HEK293 (cell line): ENCODE results near the gene SEMA4F.
A peak's percentile ranks its signal among the peaks of the same experiment; 100 is the strongest.

ENCODE experiments used
- CTCF ChIA-PET: fragments of 350-600 bp; formaldehyde crosslinking; extraction: SDS; loops from one replicate; lab custom pipeline; 2021; ENCODE audit warnings: antibody characterized with exemption; lab: Yijun Ruan, JAX
- POLR2A ChIA-PET: fragments of 300-600 bp; formaldehyde crosslinking; extraction: SDS; loops from one replicate; lab custom pipeline; 2020; ENCODE audit warnings: antibody characterized with exemption, inconsistent platforms; lab: Yijun Ruan, JAX
- H3K27ac ChIP-seq: fragments of 200-500 bp; sonication (Bioruptor generic); 2 replicates; pipeline ENCODE4 v1.5.1; 2014; ENCODE audit warnings: low read depth, low read length, control low read depth, inconsistent platforms; ENCODE audit errors: extremely low read depth
- H3K36me3 ChIP-seq, 2 experiments: fragments of 200-500 bp in 1 of 2; sonication (Bioruptor generic) in 1 of 2; 1 replicate in 1 of 2; 2 replicates in 1 of 2; pipeline ENCODE4 v1.5.1; 2014 to 2017; ENCODE audit warnings: inconsistent platforms in 2 of 2, low read length in 2 of 2; ENCODE audit not compliant: control insufficient read depth in 2 of 2, insufficient read depth in 1 of 2
- H3K4me1 ChIP-seq: fragments of 200-500 bp; sonication (Bioruptor generic); 2 replicates; pipeline ENCODE4 v1.5.1; 2014; ENCODE audit warnings: mild to moderate bottlenecking, low read length, inconsistent platforms; ENCODE audit not compliant: control insufficient read depth, insufficient read depth
- H3K4me3 ChIP-seq: 2 replicates; pipeline ENCODE4 v1.5.1; 2011; ENCODE audit warnings: low read depth, mild to moderate bottlenecking, control low read depth, low read length, moderate library complexity
- H3K9me3 ChIP-seq: fragments of 200-500 bp; sonication (Bioruptor generic); 2 replicates; pipeline ENCODE4 v1.5.1; 2014; ENCODE audit warnings: low read depth, low read length, inconsistent platforms; ENCODE audit not compliant: control insufficient read depth, insufficient read depth
- HIC1 ChIP-seq: fragments of 450-650 bp; formaldehyde crosslinking; IDR thresholded peaks from 2 replicates; pipeline ENCODE4 v1.5.1; 2016; ENCODE audit warnings: missing biosample characterization, missing genetic modification characterization
- HOXD13 ChIP-seq: sonication (generic); formaldehyde crosslinking; IDR thresholded peaks from 2 replicates; pipeline ENCODE4 v1.8.0; 2022; ENCODE audit warnings: missing genetic modification reagents, borderline replicate concordance
- IKZF3 ChIP-seq: fragments of 450-650 bp; IDR thresholded peaks from 2 replicates; pipeline ENCODE4 v1.5.0; 2018; ENCODE audit warnings: missing biosample characterization, mild to moderate bottlenecking, missing genetic modification characterization, moderate library complexity
- INSM2 ChIP-seq: fragments of 450-650 bp; formaldehyde crosslinking; IDR thresholded peaks from 2 replicates; pipeline ENCODE4 v1.5.1; 2016; ENCODE audit warnings: missing biosample characterization, missing genetic modification characterization
- RBAK ChIP-seq: fragments of 450-650 bp; formaldehyde crosslinking; IDR thresholded peaks from 2 replicates; pipeline ENCODE4 v1.5.1; 2016; ENCODE audit warnings: missing biosample characterization, missing genetic modification characterization
- SCRT2 ChIP-seq: fragments of 450-650 bp; formaldehyde crosslinking; IDR thresholded peaks from 2 replicates; pipeline ENCODE4 v1.5.1; 2016; ENCODE audit warnings: missing biosample characterization, missing genetic modification characterization
- SETDB1 ChIP-seq: IDR thresholded peaks from one replicate; pipeline ENCODE4 v1.6.1; 2017; ENCODE audit warnings: mild to moderate bottlenecking, low read length, moderate library complexity, mixed read lengths; ENCODE audit not compliant: insufficient read length
- SP2 ChIP-seq: fragments of 450-650 bp; formaldehyde crosslinking; IDR thresholded peaks from 2 replicates; pipeline ENCODE4 v1.5.1; 2016; ENCODE audit warnings: missing biosample characterization, missing genetic modification characterization
- YY2 ChIP-seq: fragments of 450-650 bp; formaldehyde crosslinking; IDR thresholded peaks from 2 replicates; pipeline ENCODE4 v1.5.1; 2016; ENCODE audit warnings: missing biosample characterization, missing genetic modification characterization
- ZFP37 ChIP-seq: fragments of 450-650 bp; formaldehyde crosslinking; IDR thresholded peaks from 2 replicates; pipeline ENCODE4 v1.5.1; 2016; ENCODE audit warnings: missing biosample characterization, missing genetic modification characterization
- ZNF114 ChIP-seq: fragments of 450-650 bp; formaldehyde crosslinking; IDR thresholded peaks from 2 replicates; pipeline ENCODE4 v1.5.0; 2017; ENCODE audit warnings: missing biosample characterization, missing genetic modification characterization
- ZNF223 ChIP-seq: fragments of 450-650 bp; formaldehyde crosslinking; IDR thresholded peaks from 2 replicates; pipeline ENCODE4 v1.5.1; 2016; ENCODE audit warnings: missing biosample characterization, missing genetic modification characterization
- ZNF354C ChIP-seq: fragments of 450-650 bp; formaldehyde crosslinking; IDR thresholded peaks from 2 replicates; pipeline ENCODE4 v1.5.1; 2016; ENCODE audit warnings: missing biosample characterization, missing genetic modification characterization, low read depth, borderline replicate concordance
- ZNF391 ChIP-seq: fragments of 450-650 bp; formaldehyde crosslinking; IDR thresholded peaks from 2 replicates; pipeline ENCODE4 v1.5.1; 2016; ENCODE audit warnings: low read depth, missing biosample characterization, missing genetic modification characterization, borderline replicate concordance
- ZNF404 ChIP-seq: fragments of 450-650 bp; formaldehyde crosslinking; IDR thresholded peaks from 2 replicates; pipeline ENCODE4 v1.5.1; 2017; ENCODE audit warnings: missing biosample characterization, missing genetic modification characterization
- ZNF530 ChIP-seq: fragments of 450-650 bp; formaldehyde crosslinking; IDR thresholded peaks from 2 replicates; pipeline ENCODE4 v1.5.1; 2016; ENCODE audit warnings: low read depth, missing biosample characterization, missing genetic modification characterization
- ZNF561 ChIP-seq: fragments of 450-650 bp; IDR thresholded peaks from 2 replicates; pipeline ENCODE4 v1.5.1; 2018; ENCODE audit warnings: missing biosample characterization, missing genetic modification characterization, borderline replicate concordance
- ZNF571 ChIP-seq: fragments of 450-650 bp; formaldehyde crosslinking; IDR thresholded peaks from 2 replicates; pipeline ENCODE4 v1.5.0; 2017; ENCODE audit warnings: missing biosample characterization, missing genetic modification characterization
- ZNF621 ChIP-seq: fragments of 450-650 bp; formaldehyde crosslinking; IDR thresholded peaks from 2 replicates; pipeline ENCODE4 v1.5.1; 2017; ENCODE audit warnings: missing biosample characterization, missing genetic modification characterization
- ZNF645 ChIP-seq: fragments of 450-650 bp; formaldehyde crosslinking; IDR thresholded peaks from 2 replicates; pipeline ENCODE4; 2016; ENCODE audit warnings: missing biosample characterization, missing genetic modification characterization
- ZNF701 ChIP-seq: fragments of 450-650 bp; formaldehyde crosslinking; IDR thresholded peaks from 2 replicates; pipeline ENCODE4 v1.5.1; 2016; ENCODE audit warnings: missing biosample characterization, missing genetic modification characterization
- ZNF777 ChIP-seq: fragments of 450-650 bp; formaldehyde crosslinking; IDR thresholded peaks from 2 replicates; pipeline ENCODE4 v1.5.1; 2017; ENCODE audit warnings: missing biosample characterization, missing genetic modification characterization, borderline replicate concordance
- ZNF830 ChIP-seq: fragments of 450-650 bp; IDR thresholded peaks from 2 replicates; pipeline ENCODE4 v1.5.0; 2018; ENCODE audit warnings: missing biosample characterization, missing genetic modification characterization, low read depth, mild to moderate bottlenecking, moderate library complexity
- TF ChIP-seq, protein P1 (sequence below): fragments of 450-650 bp; IDR thresholded peaks from 2 replicates; pipeline ENCODE4 v1.5.1; 2018; ENCODE audit warnings: missing biosample characterization, mild to moderate bottlenecking, missing genetic modification characterization
- TF ChIP-seq, protein P2 (sequence below): fragments of 450-650 bp; formaldehyde crosslinking; conservative IDR thresholded peaks from 2 replicates; pipeline ENCODE4 v1.5.1; 2016; ENCODE audit warnings: low read depth, missing biosample characterization, missing genetic modification characterization

Gene SEMA4F

DNA sequence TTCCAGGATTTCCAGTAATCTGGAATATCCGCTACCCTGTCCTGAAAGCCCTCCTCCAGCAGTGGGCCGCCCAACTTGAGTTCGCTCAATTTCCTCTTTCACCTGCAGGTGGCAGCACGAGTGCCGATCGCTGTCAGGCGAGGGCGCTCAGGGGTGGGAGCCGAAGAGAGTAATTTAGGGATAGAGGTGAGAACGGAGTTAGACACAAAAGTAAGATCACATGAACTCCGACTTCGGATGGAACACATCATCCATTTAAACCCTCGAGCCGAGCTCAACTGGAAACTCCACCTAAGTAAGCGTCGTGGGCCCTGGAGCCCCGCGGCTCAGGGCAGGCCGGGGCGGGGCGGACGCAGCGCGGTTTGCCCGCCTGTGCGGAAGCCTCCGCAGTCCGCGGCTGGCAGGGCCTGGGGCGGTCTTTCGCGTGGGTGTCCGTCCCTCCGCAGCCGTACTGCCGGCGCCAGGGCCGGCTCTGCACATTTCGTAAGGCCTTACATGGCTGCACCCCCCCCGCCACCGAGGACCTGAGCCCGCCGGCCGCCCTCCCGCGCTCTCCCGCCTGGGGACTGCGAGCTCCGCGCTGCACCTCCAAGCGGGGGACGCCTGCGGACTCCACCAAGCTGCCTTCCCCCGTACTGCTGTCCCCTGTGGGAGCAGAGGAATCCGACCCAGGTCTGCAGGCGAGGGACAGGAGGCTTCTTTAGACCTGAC is 61.2 kb downstream of the SEMA4F start:
- H3K36me3 ChIP-seq, result no peaks in the 10 kb centered on the region
- ChIA-PET POLR2A (interaction anchor here (1.0 to 1.6 kb wide), 3 partner anchors 13 to 120 kb away, joined by 3 to 7 read pairs (median 3); partner anchors contain the start of gene SEMA4F), CTCF (interaction anchor here (0.6 to 5.1 kb wide), 29 partner anchors 10 to 937 kb away, joined by 3 to 57 read pairs (median 4); no protein-coding TSS in a partner anchor)
- peak overlapping the region; percentile 0; the same call in 1 of the 2 replicates for H3K27ac ChIP-seq
- no peaks in the 10 kb centered on the region for H3K9me3 ChIP-seq
- H3K4me1 ChIP-seq, result no peaks in the 10 kb centered on the region
- peak overlapping the region; percentile 48 for H3K4me3 ChIP-seq
- TF ChIP-seq SCRT2 (tag by site-specific recombination), result no peak
- no peak for TF ChIP-seq YY2 (tag by site-specific recombination)
- TF ChIP-seq ZNF830 (tag by site-specific recombination), result no peak
- TF ChIP-seq, protein P1, sequence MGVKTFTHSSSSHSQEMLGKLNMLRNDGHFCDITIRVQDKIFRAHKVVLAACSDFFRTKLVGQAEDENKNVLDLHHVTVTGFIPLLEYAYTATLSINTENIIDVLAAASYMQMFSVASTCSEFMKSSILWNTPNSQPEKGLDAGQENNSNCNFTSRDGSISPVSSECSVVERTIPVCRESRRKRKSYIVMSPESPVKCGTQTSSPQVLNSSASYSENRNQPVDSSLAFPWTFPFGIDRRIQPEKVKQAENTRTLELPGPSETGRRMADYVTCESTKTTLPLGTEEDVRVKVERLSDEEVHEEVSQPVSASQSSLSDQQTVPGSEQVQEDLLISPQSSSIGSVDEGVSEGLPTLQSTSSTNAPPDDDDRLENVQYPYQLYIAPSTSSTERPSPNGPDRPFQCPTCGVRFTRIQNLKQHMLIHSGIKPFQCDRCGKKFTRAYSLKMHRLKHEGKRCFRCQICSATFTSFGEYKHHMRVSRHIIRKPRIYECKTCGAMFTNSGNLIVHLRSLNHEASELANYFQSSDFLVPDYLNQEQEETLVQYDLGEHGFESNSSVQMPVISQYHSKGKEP (tag by site-specific recombination), result no peak
- TF ChIP-seq RBAK (tag by site-specific recombination), result no peak
- TF ChIP-seq ZNF354C (tag by site-specific recombination), result no peak
- no peak for TF ChIP-seq HOXD13 (CRISPR knock-in tag)
- TF ChIP-seq, protein P2, sequence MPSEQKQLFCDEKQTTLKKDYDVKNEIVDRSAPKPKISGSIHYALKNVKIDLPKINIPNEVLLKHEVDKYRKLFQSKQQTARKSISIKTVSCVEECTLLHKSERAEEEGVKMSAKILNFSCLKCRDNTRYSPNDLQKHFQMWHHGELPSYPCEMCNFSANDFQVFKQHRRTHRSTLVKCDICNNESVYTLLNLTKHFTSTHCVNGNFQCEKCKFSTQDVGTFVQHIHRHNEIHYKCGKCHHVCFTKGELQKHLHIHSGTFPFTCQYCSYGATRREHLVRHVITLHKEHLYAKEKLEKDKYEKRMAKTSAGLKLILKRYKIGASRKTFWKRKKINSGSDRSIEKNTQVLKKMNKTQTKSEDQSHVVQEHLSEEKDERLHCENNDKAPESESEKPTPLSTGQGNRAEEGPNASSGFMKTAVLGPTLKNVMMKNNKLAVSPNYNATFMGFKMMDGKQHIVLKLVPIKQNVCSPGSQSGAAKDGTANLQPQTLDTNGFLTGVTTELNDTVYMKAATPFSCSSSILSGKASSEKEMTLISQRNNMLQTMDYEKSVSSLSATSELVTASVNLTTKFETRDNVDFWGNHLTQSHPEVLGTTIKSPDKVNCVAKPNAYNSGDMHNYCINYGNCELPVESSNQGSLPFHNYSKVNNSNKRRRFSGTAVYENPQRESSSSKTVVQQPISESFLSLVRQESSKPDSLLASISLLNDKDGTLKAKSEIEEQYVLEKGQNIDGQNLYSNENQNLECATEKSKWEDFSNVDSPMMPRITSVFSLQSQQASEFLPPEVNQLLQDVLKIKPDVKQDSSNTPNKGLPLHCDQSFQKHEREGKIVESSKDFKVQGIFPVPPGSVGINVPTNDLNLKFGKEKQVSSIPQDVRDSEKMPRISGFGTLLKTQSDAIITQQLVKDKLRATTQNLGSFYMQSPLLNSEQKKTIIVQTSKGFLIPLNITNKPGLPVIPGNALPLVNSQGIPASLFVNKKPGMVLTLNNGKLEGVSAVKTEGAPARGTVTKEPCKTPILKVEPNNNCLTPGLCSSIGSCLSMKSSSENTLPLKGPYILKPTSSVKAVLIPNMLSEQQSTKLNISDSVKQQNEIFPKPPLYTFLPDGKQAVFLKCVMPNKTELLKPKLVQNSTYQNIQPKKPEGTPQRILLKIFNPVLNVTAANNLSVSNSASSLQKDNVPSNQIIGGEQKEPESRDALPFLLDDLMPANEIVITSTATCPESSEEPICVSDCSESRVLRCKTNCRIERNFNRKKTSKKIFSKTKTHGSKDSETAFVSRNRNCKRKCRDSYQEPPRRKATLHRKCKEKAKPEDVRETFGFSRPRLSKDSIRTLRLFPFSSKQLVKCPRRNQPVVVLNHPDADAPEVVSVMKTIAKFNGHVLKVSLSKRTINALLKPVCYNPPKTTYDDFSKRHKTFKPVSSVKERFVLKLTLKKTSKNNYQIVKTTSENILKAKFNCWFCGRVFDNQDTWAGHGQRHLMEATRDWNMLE (tag by site-specific recombination), result no peak
- no peak for TF ChIP-seq SETDB1
- TF ChIP-seq ZNF530 (tag by site-specific recombination), result no peak
- TF ChIP-seq ZNF404 (tag by site-specific recombination), result no peak
- TF ChIP-seq ZNF561 (tag by site-specific recombination), result 0 out of 2 replicates have a peak, but pooled peaks have one; percentile 42
- no peak for TF ChIP-seq ZNF114
- peak; percentile 80 for TF ChIP-seq ZFP37
- TF ChIP-seq SP2 (tag by site-specific recombination), result peak; percentile 51
- TF ChIP-seq ZNF223, result no peak
- no peak for TF ChIP-seq ZNF645 (tag by site-specific recombination)
- TF ChIP-seq HIC1 (tag by site-specific recombination), result peak; percentile 58; the same call in 1 of the 2 replicates
- no peak for TF ChIP-seq ZNF621 (tag by site-specific recombination)
- TF ChIP-seq IKZF3 (tag by site-specific recombination), result no peak; the same call in 1 of the 2 replicates
- no peak for TF ChIP-seq ZNF777 (tag by site-specific recombination)
- TF ChIP-seq ZNF391, result no peak
- TF ChIP-seq ZNF701 (tag by site-specific recombination), result no peak
- no peak for TF ChIP-seq INSM2 (tag by site-specific recombination)
- TF ChIP-seq ZNF571 (tag by site-specific recombination), result no peak
